Measurements from ENCODE around the gene CKS1B.

Gene CKS1B

DNA sequence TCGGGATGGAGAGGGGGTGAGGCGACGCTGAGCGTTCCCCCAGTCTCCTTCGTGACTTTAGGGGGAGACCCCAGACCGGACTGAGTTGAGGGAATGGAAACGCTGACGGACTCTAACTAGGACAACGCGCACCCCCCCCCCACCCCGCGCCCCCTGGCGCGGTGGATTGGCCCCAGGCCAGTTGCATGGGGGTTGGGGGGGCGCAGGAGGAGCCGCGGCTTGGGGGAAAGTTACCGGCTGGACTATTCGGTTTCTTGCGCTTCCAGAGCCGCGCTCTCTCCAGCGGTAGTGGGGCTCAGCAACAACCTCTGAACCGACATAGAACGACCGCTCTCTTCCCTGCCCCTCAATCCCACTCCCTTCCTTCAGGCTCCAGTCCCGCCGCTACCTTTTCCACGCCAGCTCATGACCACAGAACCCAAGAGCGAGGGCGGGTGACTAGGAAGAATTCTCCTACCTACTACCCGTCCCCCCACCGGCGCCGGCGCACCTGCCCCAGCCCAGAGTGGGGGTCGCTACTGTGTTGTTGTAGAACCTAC, 28.8 kb downstream of the CKS1B start:
- no peak for DNase-seq

DNA sequence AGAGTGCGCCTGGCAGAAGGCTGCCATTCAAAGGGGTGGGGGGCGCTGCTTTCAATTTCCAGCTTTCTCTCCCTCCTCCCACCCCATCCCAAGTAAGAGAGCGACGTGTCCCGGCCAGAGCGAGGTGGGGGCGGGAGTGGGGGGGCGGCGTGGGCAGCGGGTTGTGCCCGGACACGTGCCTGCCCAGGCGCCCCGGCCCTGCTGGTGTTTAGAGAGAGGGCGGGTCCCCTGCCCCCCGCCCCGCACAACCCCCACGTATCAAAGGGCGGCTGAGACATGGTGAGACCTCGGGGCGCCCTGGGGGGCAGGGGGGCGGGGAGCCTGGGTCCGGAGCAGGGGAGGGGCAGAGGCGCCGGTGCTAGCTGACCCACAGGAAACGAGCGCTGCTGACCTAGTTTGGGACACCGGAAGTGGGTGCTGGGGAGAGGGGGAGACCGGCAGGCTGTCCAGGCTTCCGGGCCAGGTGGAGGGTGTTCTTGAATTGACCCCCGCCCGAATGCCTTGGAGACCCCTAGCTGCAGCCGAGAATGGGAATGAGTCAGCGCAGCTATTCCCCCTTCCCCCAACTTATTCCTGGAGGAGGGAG, 29.4 kb downstream of the CKS1B start:
- DNase-seq = no peak

DNA sequence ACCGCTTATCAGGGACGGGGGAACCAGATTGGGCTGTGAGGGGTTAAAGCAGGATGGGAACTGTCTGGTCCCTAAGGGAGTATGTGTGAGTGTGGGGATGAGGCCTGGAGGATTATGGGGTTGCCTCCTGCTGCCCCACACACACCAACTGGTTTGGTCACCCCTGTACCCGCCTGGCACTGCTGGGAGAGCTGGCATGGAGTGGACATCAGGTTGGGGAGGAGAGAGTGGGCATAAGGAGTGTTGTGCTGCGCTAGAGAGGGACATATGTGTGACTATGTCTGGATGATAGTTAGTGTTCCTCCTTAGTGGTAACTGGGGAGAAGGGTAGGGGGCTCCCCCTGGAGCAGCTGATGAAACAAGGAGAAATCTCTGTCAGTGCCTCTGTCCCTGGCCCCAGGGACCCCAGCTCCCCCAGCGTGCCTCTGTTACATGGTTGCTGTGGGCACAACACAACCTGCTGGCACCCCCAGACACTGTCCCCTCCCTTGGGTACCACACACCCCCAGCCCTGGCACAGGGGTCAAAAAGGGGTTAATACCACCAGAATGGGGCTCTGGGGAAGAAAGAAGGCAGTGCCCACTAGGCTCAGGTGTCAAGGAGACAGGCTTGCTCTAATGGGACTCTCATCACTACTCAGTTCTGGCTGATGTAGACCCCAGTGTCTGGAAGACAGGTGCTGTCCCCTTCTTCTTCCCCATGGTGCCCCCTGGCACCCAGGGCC, 30.0 kb downstream of the CKS1B start:
- no peak for DNase-seq

DNA sequence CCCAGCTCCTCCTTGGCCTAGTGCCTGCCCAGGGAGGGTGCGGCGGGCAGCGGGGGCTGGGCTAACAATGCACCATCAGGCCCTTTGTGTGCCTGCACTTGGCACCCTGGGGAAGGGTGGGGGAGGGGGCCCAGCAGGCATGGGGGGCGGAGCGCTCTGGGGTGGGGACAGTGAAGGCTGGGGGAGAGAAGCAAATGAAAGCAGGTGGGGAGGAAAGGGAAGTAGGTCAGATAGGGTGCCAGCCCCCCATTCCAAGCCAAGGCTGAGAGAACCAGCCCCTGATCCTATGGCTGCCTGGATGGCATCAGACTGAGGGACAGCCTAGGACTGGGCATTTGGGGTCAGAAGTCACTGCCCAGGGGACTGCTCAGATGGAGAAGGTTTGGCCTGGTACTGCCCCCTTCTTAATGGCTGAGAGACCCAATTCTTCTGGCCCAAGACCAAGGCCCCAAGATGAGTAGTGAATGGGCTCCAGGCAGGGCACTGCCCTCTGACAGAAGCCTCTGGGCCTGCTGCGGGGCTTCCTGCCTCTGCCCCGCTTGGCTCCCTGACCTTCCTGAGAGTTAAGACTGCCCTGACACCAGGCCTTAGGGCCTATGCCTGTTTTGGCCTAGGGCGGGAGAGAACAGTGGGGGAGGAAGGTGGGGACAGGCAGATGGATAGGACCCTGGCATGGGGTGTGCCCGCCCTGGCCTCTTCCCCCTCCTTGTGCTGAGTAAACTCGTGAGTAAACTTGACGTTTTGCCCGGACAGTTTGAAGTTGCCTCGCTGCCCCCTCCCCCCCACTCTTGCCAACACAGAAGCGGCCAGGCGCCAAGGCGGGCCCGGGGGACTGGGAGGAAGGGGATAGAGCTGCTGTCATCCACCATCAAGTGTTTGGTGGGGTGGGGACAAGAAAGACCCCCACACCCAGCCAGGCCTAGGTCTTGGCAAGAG, 30.9 kb downstream of the CKS1B start:
- no peak for DNase-seq

DNA sequence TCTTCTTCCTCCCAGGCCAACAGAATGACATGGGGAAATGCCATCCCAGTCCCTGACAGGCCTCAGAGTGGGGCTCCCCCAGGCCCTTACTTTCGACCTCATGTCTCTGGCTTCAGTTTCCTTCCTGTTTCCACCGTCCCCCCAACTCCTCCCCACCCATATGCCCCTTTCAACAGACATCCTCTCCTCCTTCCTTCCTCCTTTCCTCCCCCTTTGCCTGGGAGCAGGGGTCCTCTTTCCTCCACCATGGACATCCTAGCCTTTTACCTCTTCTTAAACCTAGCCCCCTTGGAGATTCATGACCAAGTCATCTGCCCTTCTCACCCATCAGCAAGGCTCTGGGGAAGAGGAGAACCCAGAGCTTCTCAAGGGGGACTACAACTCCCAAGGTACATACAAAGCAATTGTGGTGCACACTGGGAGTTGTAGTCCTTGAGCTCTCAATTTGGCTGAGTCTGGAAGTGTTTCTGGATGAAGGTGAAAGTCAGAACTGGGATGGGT, 32.2 kb downstream of the CKS1B start:
- DNase-seq = peak; percentile 74

DNA sequence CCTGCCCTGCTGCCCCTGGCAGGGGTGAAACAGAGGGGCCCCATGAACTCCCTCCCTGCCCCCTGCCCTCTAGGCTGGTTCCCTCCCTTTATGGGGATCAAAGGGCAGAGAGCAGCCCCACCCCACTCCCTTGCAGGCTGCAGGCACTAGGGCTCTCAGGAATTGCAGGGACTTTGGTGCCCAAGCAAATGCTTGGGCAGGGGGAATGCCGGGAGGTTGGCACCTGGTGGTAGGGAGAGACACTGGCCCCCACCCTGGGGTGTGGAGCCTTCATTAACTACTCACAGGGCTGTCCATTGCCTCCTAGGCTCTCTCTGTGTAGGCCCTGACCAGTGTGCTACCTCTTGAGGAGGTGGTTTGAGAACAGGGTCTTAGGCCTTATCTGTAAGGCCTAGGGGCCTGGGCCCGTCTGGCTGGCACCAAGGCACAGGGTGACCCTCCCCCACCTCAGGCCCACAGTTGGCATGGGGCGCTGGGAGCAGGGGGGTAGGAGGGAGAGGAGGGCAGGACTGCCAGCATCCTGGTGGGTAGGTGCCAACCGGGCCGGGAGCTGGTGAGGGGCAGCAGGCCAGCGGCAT, 32.9 kb downstream of the CKS1B start:
- no peak for DNase-seq

DNA sequence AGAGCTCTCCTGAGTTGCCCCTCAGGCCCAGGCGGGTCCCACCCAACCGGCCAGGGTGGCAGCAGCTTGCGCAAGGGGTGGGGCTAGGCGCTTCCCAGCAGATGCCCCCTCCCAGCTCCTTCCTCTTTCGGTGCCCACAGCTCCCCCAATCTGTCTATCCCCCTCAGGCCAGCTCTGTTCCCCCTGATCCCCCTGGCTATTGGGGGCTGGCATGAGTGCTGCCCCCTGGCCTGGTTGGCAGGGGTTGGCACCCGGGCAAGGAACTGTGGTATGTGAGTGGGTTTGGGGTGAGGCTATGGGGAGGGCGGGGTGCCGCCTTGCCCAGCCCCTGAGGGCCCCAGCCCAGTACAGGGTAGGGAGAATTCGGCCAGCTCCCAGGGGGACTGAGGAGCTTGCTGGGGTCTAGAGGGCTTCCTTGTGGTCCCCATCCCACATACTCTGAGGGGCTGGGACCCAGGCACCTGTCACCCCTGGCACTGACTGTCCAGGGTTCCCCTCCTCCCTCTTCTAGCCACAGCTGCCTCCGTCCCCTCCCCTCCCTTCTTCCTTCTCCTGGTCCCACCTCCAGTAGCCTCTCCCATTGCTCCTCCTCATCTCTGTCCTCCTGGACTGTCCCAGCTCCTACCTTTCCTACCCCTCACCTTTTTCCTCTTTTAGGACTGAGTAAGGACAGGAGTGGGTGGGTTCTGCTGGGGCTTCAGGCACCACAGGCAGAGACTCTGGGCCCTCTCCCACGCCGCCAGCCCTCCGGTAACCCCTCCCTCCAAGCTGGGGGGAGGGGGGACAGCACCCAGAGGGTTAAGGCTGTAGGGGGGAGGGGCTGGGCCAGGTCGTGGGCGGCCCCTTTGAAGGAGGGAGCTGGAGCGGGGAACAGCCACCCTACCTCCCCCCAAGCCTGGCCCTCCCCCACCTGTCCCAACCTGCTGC, 33.8 kb downstream of the CKS1B start:
- peak; percentile 86 for DNase-seq

DNA sequence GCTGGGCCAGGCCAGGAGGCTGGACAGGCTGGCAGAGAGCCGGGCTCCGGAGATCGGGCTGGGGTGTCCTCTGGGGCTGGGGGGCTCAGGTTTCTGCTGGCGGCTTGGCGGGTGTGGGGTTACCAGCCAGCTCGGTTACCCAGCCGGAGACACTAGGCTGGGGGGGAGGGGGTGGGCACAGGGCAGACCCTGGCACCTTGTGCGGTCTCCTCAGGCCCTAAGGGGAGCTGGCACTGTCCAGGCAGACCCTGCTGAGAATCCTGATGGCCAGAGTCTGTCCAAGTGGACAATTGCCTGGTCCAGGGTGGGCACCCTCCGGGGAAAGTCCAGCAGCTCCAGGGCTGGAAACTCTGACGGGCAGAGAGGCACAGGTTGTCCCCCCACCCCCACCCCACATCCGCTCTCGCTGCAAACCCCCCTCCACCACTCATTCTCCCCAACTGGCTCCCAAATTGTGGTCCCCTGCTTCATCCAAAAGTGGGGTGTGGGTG, 34.8 kb downstream of the CKS1B start:
- no peak for DNase-seq

DNA sequence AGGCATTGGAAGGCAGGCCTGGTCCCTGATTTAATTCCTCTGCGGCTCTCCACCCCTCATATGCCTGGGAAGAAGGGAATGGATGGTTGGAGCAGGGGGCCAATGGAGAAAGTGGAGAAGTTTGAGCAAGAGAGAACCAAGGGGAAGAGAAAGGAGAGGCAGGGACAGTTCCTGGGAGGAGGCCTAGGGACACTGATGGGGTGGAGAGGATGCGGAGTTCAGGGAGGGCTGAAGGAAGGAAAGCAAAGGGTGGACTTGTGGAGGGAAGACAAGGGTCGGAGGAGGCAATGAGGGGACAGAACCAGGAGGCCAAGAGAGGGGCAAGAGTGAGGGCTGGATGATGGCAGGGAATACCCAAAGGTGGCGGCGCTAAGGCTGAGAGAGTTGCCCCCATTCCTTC, 35.3 kb downstream of the CKS1B start:
- DNase-seq = no peak

DNA sequence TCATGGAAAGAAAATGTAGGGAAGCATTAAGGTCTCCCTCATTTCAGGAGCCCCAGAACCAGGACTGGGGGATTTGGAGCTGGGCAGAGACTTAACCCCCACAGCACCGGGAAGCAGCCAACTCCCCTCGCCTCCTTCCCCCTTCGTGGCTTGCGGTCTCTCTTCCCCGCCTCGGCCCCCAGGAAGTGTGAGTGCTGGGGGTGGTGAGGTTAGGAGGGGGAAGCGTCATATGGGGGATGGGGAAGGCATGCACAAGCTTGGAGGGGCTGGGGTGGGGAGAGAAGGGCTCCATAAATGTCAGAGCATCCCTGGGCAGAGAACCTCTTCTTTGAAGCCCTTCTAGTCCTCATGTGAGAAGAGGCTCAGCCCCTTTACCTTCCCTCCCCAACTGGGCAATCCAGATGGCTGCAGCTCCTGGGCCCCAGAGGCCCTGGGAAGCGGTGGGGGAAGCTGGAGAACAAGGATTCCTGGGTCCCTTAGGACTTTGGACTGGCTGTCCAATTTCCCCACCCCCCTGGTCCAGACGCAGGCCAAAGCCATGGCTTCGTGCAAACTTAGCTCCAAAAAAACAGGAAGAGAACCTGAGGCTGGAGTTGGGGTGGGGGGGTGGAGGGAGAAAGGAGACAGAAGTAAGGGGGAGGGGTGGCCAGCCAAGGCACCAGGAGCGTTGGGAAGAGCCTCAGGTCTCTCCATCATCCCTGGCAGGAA, 35.9 kb downstream of the CKS1B start:
- DNase-seq = peak; percentile 66

DNA sequence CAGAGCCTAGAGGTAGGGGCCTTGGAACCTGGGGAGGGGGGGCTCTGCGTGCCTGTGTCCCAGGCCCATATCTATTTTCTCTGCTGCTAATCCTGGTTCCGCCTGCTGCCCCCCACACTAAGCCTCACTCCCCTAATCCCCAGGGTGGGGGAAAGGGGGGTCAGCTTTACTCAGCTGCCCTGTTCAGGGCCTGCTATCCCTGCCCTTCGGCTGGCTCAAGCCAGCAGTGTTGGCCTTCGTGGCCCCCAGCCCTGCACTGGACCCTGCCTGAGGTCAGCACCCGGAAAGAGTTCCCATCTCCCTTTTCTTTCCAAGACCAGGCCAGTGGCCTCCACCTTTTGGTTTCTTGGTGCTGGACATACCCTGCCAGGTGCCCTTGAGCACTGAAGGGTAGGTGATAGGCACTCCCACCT, 36.5 kb downstream of the CKS1B start:
- no peak for DNase-seq

DNA sequence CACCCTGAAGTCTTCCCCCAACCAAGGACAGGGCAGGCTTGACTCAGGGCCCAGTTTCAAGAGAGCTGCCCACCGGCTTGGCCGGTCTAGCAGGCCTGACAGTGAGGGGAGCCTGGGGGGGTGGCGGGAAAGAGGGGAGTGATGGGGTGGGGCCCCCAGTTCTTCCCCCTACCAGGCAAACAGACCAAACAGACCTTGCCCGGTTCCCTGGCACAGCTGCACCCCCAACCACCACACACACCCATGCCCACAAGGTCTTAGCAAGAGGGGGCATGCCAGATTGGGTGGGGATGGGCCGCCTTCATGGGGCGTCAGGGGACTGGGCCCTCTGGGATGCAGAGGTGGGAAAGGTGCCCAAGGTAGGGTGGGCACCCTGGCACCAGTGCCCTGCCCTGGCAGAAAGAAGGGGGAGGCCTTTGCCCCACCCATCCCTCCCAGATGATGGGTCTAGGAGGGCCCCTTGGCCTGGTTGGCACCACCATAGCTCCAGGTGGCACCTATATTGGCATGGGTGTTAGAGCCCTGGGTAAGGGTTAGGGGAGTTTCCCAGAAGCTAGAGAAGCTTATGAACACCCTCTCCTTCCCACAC, 37.0 kb downstream of the CKS1B start:
- DNase-seq = no peak

DNA sequence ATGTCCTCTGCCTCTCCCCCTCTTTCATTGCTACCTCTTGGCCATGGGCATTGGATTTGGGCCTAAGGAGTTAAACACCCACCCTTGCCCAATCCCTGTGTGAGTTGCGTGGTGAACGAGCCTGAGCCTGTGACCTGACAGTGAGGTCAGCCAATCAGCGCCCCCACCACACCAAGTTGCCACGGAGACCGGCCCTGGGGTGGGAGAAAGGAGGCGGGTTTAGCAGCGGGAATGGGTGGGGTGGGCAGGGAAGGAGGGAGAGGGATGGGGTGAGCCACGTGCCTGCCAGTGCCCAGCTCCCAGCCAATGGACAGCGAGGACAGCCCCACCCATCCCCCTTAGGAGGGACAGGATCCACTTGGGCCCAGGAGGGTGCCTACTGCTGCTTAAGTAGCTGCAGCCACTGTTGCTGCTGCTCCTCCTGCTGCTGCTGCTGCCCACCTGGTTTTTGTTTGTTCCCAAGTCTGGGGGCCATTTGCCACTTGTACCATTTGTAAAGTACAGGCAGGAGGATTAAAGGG, 37.6 kb downstream of the CKS1B start:
- peak; percentile 72 for DNase-seq

DNA sequence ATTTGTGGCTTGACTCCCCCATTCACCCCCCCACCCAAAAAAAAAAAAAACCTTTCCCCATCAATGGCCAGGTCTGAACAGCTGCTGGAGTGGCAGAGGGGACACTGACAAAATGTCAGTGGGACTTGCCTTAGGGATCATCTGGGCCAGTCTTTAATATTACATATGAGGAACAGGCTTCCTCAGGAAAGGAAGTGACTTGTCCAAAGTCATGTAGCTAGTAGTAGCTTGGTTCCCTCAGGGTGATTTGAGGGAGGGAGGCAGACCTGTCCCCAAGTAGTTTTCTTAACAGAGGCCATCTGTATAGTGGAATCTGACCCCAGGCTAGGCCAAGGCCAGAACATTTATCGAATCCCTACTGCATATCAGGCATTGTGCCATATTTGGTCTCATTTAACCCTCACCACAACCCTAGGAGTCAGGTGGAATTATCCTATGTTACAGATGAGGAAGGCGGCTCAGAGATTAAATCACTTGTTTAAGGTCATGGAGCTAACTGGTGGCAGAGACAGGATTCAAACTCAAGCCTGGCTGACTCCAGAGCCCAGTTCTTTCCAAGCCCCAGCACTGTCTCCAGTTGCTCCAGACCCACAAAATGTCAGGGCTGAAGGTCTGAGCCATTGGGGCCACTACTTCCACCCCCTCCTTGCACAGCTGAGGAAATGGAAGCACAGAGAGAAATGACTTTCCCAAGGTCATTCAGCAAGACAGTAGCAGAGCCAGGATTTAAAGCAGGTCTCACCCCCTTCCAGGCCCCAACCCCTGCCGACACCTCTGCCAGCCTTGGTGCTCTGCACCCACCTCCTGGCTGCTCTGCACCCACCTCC, 38.5 kb downstream of the CKS1B start:
- DNase-seq = no peak

DNA sequence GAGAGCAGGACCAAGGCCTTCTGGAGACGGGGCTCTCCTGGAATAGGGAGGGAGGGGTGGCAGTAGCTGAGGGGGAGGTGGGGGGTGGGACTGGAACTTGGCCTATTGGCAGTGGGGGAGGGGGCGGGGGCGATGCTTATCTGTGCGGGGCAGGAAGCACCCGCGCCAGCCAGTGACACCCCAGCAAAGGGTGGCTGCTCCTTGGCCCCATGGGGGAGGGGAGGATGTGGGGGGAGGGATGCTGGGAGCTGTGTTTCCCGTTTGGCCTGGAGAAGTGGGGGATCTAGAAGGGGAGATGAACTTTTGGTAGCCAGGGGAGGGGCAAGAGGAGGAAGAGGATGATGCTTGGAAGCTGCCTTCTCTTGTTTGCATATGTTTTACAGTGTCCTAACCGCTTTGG, 39.2 kb downstream of the CKS1B start:
- DNase-seq = no peak

DNA sequence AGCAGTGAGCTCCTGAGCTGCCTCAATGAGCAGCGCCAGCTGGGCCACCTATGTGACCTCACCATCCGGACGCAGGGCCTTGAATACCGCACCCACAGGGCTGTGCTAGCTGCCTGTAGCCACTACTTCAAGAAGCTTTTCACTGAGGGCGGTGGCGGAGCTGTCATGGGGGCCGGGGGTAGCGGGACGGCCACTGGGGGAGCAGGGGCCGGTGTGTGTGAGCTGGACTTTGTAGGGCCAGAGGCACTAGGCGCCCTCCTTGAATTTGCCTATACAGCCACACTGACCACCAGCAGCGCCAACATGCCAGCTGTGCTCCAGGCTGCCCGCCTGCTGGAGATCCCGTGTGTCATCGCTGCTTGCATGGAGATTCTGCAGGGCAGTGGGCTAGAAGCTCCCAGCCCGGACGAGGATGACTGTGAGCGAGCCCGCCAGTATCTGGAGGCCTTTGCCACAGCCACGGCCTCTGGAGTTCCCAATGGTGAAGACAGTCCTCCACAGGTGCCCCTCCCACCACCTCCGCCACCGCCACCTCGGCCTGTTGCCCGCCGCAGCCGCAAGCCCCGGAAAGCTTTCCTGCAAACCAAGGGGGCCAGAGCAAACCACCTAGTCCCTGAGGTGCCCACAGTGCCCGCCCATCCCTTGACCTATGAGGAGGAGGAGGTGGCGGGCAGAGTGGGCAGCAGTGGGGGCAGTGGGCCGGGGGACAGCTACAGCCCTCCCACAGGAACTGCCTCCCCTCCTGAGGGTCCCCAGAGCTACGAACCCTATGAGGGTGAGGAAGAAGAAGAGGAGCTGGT, 40.4 kb downstream of the CKS1B start:
- DNase-seq = no peak

DNA sequence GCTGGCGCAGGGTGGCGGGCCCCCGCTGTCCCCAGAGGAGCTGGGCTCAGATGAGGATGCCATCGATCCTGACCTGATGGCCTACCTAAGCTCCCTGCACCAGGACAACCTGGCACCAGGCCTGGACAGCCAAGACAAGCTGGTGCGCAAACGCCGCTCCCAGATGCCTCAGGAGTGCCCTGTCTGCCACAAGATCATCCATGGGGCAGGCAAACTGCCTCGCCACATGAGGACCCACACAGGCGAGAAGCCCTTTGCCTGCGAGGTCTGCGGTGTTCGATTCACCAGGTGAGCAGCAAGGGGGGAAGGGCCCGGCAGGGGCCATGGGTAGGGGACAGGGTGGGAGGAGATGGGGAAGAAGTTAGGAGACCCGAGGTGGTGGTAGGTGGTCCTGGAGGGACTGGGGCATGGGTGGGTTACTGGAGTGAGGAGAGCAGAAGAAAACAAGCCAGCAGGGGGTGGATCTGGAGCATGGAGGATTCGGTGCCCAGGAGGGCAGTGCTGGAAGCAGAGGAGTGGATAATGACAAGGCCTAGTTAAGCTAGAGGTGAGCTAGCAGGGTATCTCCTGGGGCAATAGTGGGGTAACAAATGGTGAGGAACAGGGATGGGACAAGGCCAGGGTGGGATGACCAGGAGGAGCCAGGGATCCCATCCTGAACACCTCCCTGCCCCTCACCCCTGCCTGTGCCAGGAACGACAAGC, 41.2 kb downstream of the CKS1B start:
- DNase-seq = no peak
